ENCODE measurements around the gene HAP1.

The HAP1 gene

GRCh38 chr17:41736983-41737679 is 2.7 kb upstream of the HAP1 start:
- FAIRE-seq (no peak), DNase-seq (ENCODE audit: insufficient read length) (no peak)
- TF ChIP-seq POLR2AphosphoS5 (IDR thresholded peaks at IDR 0.05; ENCODE audit: low read depth, low read length) (no peak), POLR2A (IDR thresholded peaks at IDR 0.05; ENCODE audit: low read depth, low read length) (no peak), TAF1 (IDR thresholded peaks at IDR 0.05; ENCODE audit: borderline replicate concordance, low read depth, low read length) (no peak)

- DNase-seq (ENCODE audit: insufficient read length) = no peak
- TF ChIP-seq POLR2AphosphoS5 (IDR thresholded peaks at IDR 0.05; ENCODE audit: low read depth, low read length) (no peak), TAF1 (IDR thresholded peaks at IDR 0.05; ENCODE audit: borderline replicate concordance, low read depth, low read length) (no peak), POLR2A (IDR thresholded peaks at IDR 0.05; ENCODE audit: low read depth, low read length) (no peak)
- FAIRE-seq = no peak
Observed at GRCh38 chr17:41735744-41736143, 1.3 kb upstream of the HAP1 start.

GRCh38 chr17:41734949-41735313 is 488 bp upstream of the HAP1 start:
- no peak for FAIRE-seq
- TF ChIP-seq POLR2A (IDR thresholded peaks at IDR 0.05; ENCODE audit: low read depth, low read length) = no peak
- no peak for TF ChIP-seq TAF1 (IDR thresholded peaks at IDR 0.05; ENCODE audit: borderline replicate concordance, low read depth, low read length)
- TF ChIP-seq POLR2AphosphoS5 (IDR thresholded peaks at IDR 0.05; ENCODE audit: low read depth, low read length) = no peak
- DNase-seq (ENCODE audit: insufficient read length) = no peak

- DNase-seq (ENCODE audit: insufficient read length) (no peak), FAIRE-seq (no peak)
- no peak for TF ChIP-seq POLR2AphosphoS5 (IDR thresholded peaks at IDR 0.05; ENCODE audit: low read depth, low read length)
- no peak for TF ChIP-seq POLR2A (IDR thresholded peaks at IDR 0.05; ENCODE audit: low read depth, low read length)
- TF ChIP-seq TAF1 (IDR thresholded peaks at IDR 0.05; ENCODE audit: borderline replicate concordance, low read depth, low read length) = no peak
Observed at GRCh38 chr17:41733348-41734138, 900 bp downstream of the HAP1 start.

- TF ChIP-seq POLR2A (IDR thresholded peaks at IDR 0.05; ENCODE audit: low read depth, low read length) = no peak
- TF ChIP-seq TAF1 (IDR thresholded peaks at IDR 0.05; ENCODE audit: borderline replicate concordance, low read depth, low read length) = no peak
- TF ChIP-seq POLR2AphosphoS5 (IDR thresholded peaks at IDR 0.05; ENCODE audit: low read depth, low read length) = no peak
- FAIRE-seq = no peak
- no peak for DNase-seq (ENCODE audit: insufficient read length)
Observed at GRCh38 chr17:41731836-41732235, 2.6 kb downstream of the HAP1 start.

- TF ChIP-seq TAF1 (IDR thresholded peaks at IDR 0.05; ENCODE audit: borderline replicate concordance, low read depth, low read length) = no peak
- no peak for TF ChIP-seq POLR2AphosphoS5 (IDR thresholded peaks at IDR 0.05; ENCODE audit: low read depth, low read length)
- no peak for TF ChIP-seq POLR2A (IDR thresholded peaks at IDR 0.05; ENCODE audit: low read depth, low read length)
- DNase-seq (ENCODE audit: insufficient read length) (no peak), FAIRE-seq (no peak)
Observed at GRCh38 chr17:41730479-41730878, 4.0 kb downstream of the HAP1 start.

GRCh38 chr17:41728056-41728455 is 6.4 kb downstream of the HAP1 start:
- no peak for TF ChIP-seq POLR2AphosphoS5 (IDR thresholded peaks at IDR 0.05; ENCODE audit: low read depth, low read length)
- no peak for TF ChIP-seq TAF1 (IDR thresholded peaks at IDR 0.05; ENCODE audit: borderline replicate concordance, low read depth, low read length)
- no peak for TF ChIP-seq POLR2A (IDR thresholded peaks at IDR 0.05; ENCODE audit: low read depth, low read length)
- FAIRE-seq = no peak
- DNase-seq (ENCODE audit: insufficient read length) = no peak

- no peak for DNase-seq (ENCODE audit: insufficient read length)
- no peak for FAIRE-seq
- no peak for TF ChIP-seq POLR2AphosphoS5 (IDR thresholded peaks at IDR 0.05; ENCODE audit: low read depth, low read length)
- no peak for TF ChIP-seq POLR2A (IDR thresholded peaks at IDR 0.05; ENCODE audit: low read depth, low read length)
- no peak for TF ChIP-seq TAF1 (IDR thresholded peaks at IDR 0.05; ENCODE audit: borderline replicate concordance, low read depth, low read length)
Observed at GRCh38 chr17:41725134-41725533, 9.3 kb downstream of the HAP1 start.

- TF ChIP-seq POLR2A (IDR thresholded peaks at IDR 0.05; ENCODE audit: low read depth, low read length) (no peak), TAF1 (IDR thresholded peaks at IDR 0.05; ENCODE audit: borderline replicate concordance, low read depth, low read length) (no peak), POLR2AphosphoS5 (IDR thresholded peaks at IDR 0.05; ENCODE audit: low read depth, low read length) (no peak)
- DNase-seq (ENCODE audit: insufficient read length) = no peak
- no peak for FAIRE-seq
Observed at GRCh38 chr17:41724476-41725050, 9.9 kb downstream of the HAP1 start.

GRCh38 chr17:41723801-41724475 is 10.5 kb downstream of the HAP1 start:
- TF ChIP-seq POLR2AphosphoS5 (IDR thresholded peaks at IDR 0.05; ENCODE audit: low read depth, low read length) = no peak
- no peak for TF ChIP-seq POLR2A (IDR thresholded peaks at IDR 0.05; ENCODE audit: low read depth, low read length)
- TF ChIP-seq TAF1 (IDR thresholded peaks at IDR 0.05; ENCODE audit: borderline replicate concordance, low read depth, low read length) = no peak
- no peak for FAIRE-seq
- DNase-seq (ENCODE audit: insufficient read length) = no peak

DNA sequence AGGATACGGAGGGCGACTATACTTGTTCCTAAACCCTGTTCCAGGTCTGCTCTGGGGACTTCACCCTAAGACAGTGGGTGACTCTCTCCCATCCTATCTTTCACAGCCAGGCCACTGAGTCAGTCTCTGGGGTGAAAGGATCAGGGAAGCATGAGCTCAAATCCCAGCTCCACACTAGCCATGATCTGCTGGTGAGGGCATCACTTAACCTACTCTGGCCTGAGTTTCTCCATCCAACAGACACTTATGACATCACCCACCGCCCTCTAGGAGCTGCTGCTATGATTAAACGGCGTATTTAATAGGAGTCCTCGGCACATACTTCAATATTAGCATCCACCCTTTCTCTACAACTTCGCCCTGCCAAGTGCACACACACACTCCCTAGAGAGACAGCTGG is 12.2 kb downstream of the HAP1 start:
- FAIRE-seq (no peak), DNase-seq (ENCODE audit: insufficient read length) (no peak)
- TF ChIP-seq POLR2A (IDR thresholded peaks at IDR 0.05; ENCODE audit: low read depth, low read length) (no peak), POLR2AphosphoS5 (IDR thresholded peaks at IDR 0.05; ENCODE audit: low read depth, low read length) (no peak), TAF1 (IDR thresholded peaks at IDR 0.05; ENCODE audit: borderline replicate concordance, low read depth, low read length) (no peak)
